Central memory CD8-positive, alpha-beta T cell (primary cell): Measurements from ENCODE around the gene TRAPPC3.

Experiments
- ATAC-seq: fragments of 150-1000 bp; cut with Tn5 transposase; replicated peaks from 2 replicates; pipeline ENCODE4 v1.10.0; 2022; ENCODE audit warnings: mild to moderate bottlenecking, moderate FRiP score, moderate number of reproducible peaks; ENCODE audit not compliant: poor library complexity, severe bottlenecking; ENCODE audit errors: extremely low read depth
- DNase-seq, 2 donors: peaks; one replicate each; pipeline ENCODE4 v3.0.0; 2021; ENCODE audit warnings: low spot score in 2 of 2
- H3K27ac Mint-ChIP-seq: one replicate; pipeline ENCODE4 v1.8.0; 2022; ENCODE audit warnings: low read depth, mild to moderate bottlenecking, moderate library complexity, mixed read lengths
- H3K27me3 Mint-ChIP-seq: one replicate; pipeline ENCODE4 v1.8.0; 2022; ENCODE audit warnings: mixed read lengths
- H3K36me3 Mint-ChIP-seq: one replicate; pipeline ENCODE4 v1.8.0; 2022; ENCODE audit warnings: mild to moderate bottlenecking, moderate library complexity, mixed read lengths; ENCODE audit not compliant: insufficient read depth
- H3K4me1 Mint-ChIP-seq: one replicate; pipeline ENCODE4 v1.8.0; 2022; ENCODE audit warnings: mixed read lengths
- H3K4me3 Mint-ChIP-seq: one replicate; pipeline ENCODE4 v1.8.0; 2022; ENCODE audit warnings: mild to moderate bottlenecking, moderate library complexity, mixed read lengths
- H3K9me3 Mint-ChIP-seq: one replicate; pipeline ENCODE4 v1.8.0; 2022; ENCODE audit warnings: mixed read lengths

The TRAPPC3 gene

GRCh38 chr1:36154765-36155407, 5.6 kb upstream of the TRAPPC3 start:
- Mint-ChIP-seq H3K36me3 (peaks cover 18% of the 10 kb centered on the region), H3K4me1 (peaks cover 78% of the 10 kb centered on the region), H3K9me3 (no peaks in the 10 kb centered on the region), H3K4me3 (peak overlapping the region; percentile 100), H3K27me3 (no peaks in the 10 kb centered on the region), H3K27ac (peak overlapping the region; percentile 82)
- no peak for ATAC-seq
- DNase-seq: no peak

GRCh38 chr1:36154335-36154734, 5.0 kb upstream of the TRAPPC3 start:
- Mint-ChIP-seq H3K27me3 (no peaks in the 10 kb centered on the region), H3K9me3 (no peaks in the 10 kb centered on the region)
- ATAC-seq: no peak

GRCh38 chr1:36153476-36153875, 4.2 kb upstream of the TRAPPC3 start:
- Mint-ChIP-seq H3K27me3 (no peaks in the 10 kb centered on the region), H3K4me3 (peak overlapping the region; percentile 100), H3K9me3 (no peaks in the 10 kb centered on the region), H3K36me3 (peaks cover 24% of the 10 kb centered on the region), H3K27ac (peak overlapping the region; percentile 30), H3K4me1 (peaks cover 79% of the 10 kb centered on the region)
- ATAC-seq (no peak), DNase-seq (no peak)

More at GRCh38 chr1:36154335-36154734, 5.0 kb upstream of the TRAPPC3 start:
- Mint-ChIP-seq H3K4me1 (peaks cover 78% of the 10 kb centered on the region), H3K27ac (peak overlapping the region; percentile 30), H3K4me3 (peak overlapping the region; percentile 100), H3K36me3 (peaks cover 21% of the 10 kb centered on the region)
- no peak for DNase-seq

- DNase-seq: no peak
- H3K9me3 Mint-ChIP-seq: no peaks in the 10 kb centered on the region
- H3K4me3 Mint-ChIP-seq: peak overlapping the region; percentile 100
- peaks cover 20% of the 10 kb centered on the region for H3K36me3 Mint-ChIP-seq
- no peaks in the 10 kb centered on the region for H3K27me3 Mint-ChIP-seq
- peaks cover 73% of the 10 kb centered on the region for H3K4me1 Mint-ChIP-seq
- H3K27ac Mint-ChIP-seq: peak overlapping the region; percentile 99
- ATAC-seq: no peak
These were observed 2.5 kb upstream of the TRAPPC3 start for GRCh38 chr1:36151845-36152203.

GRCh38 chr1:36151134-36151844, 2.0 kb upstream of the TRAPPC3 start:
- peak overlapping the region; percentile 99 for H3K27ac Mint-ChIP-seq
- H3K9me3 Mint-ChIP-seq: no peaks in the 10 kb centered on the region
- ATAC-seq (no peak), DNase-seq (no peak)
- peaks cover 18% of the 10 kb centered on the region for H3K36me3 Mint-ChIP-seq
- H3K4me1 Mint-ChIP-seq: peaks cover 73% of the 10 kb centered on the region
- H3K4me3 Mint-ChIP-seq: peak overlapping the region; percentile 100
- H3K27me3 Mint-ChIP-seq: no peaks in the 10 kb centered on the region

DNA sequence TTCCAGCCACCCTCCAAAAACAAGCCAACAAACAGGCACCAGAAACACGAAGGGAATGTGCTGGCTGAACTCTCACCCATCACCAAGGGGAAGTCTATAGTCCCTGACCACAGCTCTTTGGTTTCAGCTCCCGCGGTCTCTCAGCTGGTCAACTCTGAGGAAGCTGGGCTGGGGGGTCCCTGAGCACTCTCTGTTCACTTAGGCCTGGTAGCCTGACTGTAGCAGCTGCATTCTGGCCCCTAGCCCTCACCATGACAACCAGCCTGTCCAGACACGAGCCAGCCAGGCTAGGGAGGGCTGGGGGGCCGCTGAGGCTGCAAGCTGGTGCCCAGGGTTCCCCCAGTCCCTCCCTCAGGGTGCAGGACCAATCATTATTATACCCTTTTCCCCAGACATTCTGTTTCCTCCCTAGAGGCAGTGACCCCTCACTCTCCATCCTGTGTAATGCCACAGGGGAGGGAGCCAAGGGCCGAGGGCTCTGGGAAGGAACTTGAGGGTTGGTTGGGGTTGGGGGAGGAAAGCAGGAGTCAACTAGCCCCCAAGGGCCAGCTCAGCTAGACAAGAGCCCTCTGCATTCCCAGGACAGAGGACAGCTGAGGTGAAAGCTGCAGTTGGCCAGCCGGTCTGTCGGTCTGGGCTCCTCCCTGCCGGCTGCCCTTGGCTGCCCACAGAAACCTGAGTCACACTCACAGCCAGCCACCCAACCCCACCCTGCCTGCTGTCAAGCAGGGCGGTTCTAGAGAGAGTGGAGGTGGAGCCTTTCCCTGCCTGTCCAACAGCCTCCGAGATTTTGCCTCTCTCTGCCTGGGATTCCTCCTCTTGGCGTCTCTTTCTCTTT, 1.2 kb upstream of the TRAPPC3 start:
- peaks cover 15% of the 10 kb centered on the region for H3K36me3 Mint-ChIP-seq
- H3K4me3 Mint-ChIP-seq: peak overlapping the region; percentile 100
- peaks cover 73% of the 10 kb centered on the region for H3K4me1 Mint-ChIP-seq
- no peaks in the 10 kb centered on the region for H3K27me3 Mint-ChIP-seq
- peak overlapping the region; percentile 99 for H3K27ac Mint-ChIP-seq
- no peaks in the 10 kb centered on the region for H3K9me3 Mint-ChIP-seq
- ATAC-seq: peak; percentile 16
- peak; percentile 41 to 46 for DNase-seq

DNA sequence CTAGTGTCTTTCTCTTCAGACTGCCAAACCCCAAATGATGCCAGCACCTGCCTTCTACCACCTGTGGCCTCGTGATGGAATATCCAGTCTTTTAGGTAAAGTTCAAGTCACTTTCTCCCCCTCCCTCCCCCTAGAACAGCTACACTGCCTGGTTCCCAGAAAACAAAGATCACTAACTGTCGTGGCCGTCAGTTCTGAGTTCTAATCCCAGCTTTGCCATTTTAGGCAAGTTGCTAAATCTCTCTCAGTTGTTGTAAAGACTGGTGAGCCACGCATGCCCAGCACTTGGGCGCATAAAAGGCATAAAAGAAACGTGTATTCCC, 648 bp upstream of the TRAPPC3 start:
- peak overlapping the region; percentile 100 for H3K4me3 Mint-ChIP-seq
- H3K27me3 Mint-ChIP-seq: no peaks in the 10 kb centered on the region
- DNase-seq (no peak), ATAC-seq (no peak)
- no peaks in the 10 kb centered on the region for H3K9me3 Mint-ChIP-seq
- peaks cover 15% of the 10 kb centered on the region for H3K36me3 Mint-ChIP-seq
- H3K4me1 Mint-ChIP-seq: peaks cover 67% of the 10 kb centered on the region
- peak overlapping the region; percentile 99 for H3K27ac Mint-ChIP-seq

- ATAC-seq (peak; percentile 17), DNase-seq (no peak)
- Mint-ChIP-seq H3K4me3 (peak overlapping the region; percentile 100), H3K27ac (peak overlapping the region; percentile 99), H3K4me1 (peaks cover 64% of the 10 kb centered on the region), H3K9me3 (no peaks in the 10 kb centered on the region), H3K36me3 (peaks cover 14% of the 10 kb centered on the region), H3K27me3 (no peaks in the 10 kb centered on the region)
These were observed 457 bp downstream of the TRAPPC3 start for GRCh38 chr1:36148821-36149236.

- H3K4me1 Mint-ChIP-seq: peaks cover 46% of the 10 kb centered on the region
- DNase-seq (no peak), ATAC-seq (no peak)
- H3K9me3 Mint-ChIP-seq: no peaks in the 10 kb centered on the region
- H3K36me3 Mint-ChIP-seq: peaks cover 15% of the 10 kb centered on the region
- H3K4me3 Mint-ChIP-seq: no peak overlapping the region
- H3K27ac Mint-ChIP-seq: no peak overlapping the region
- H3K27me3 Mint-ChIP-seq: no peaks in the 10 kb centered on the region
These were observed 4.9 kb downstream of the TRAPPC3 start for GRCh38 chr1:36144413-36144812.

GRCh38 chr1:36143424-36143823, 5.9 kb downstream of the TRAPPC3 start:
- ATAC-seq (no peak), DNase-seq (no peak)
- H3K36me3 Mint-ChIP-seq: peaks cover 18% of the 10 kb centered on the region
- H3K9me3 Mint-ChIP-seq: no peaks in the 10 kb centered on the region
- no peaks in the 10 kb centered on the region for H3K27me3 Mint-ChIP-seq
- no peak overlapping the region for H3K27ac Mint-ChIP-seq
- peaks cover 37% of the 10 kb centered on the region for H3K4me1 Mint-ChIP-seq
- H3K4me3 Mint-ChIP-seq: no peak overlapping the region

DNA sequence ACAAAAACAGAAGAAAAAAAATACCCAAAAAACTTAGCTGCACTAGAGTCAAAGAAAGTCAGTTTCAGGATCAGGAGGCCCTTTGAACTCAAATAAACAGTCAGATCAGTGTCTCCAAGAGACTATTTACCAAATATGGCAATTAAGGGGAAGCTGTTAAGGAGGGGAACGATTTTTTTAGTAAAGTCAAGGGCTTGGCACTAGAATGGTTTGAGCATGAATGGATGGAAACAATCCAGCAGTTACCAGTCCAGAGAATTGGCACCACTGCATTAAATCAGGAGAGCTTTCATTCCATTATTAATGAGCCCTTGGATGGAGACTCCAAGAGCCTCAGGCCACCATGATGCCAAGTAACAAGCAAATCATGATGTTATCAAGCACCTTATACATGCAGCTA, 7.2 kb downstream of the TRAPPC3 start:
- Mint-ChIP-seq H3K4me3 (no peak overlapping the region), H3K27me3 (no peaks in the 10 kb centered on the region), H3K4me1 (peaks cover 29% of the 10 kb centered on the region), H3K9me3 (no peaks in the 10 kb centered on the region), H3K36me3 (peaks cover 27% of the 10 kb centered on the region), H3K27ac (no peak overlapping the region)
- no peak for DNase-seq
- no peak for ATAC-seq

DNA sequence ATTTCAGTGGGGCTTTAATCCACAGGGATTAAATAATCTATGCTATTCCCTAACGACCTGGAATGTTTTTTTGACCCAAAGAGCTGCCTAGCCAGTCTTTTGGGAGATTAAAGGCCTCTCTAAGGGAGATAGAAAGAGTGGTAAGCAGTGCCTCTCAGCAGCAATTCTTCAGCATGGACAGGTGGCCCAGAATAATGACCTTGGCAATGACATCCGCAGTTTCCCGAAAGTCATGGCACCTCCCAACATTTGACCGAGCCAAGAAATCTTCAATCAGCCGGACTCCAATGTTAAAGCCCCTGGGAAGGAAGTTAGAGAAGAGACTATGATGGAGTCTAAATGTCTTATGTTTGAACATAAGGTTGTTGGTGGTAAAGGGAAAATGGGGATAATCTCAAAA, 9.8 kb downstream of the TRAPPC3 start:
- peak overlapping the region; percentile 18 for H3K27ac Mint-ChIP-seq
- no peaks in the 10 kb centered on the region for H3K9me3 Mint-ChIP-seq
- H3K36me3 Mint-ChIP-seq: peaks cover 36% of the 10 kb centered on the region
- DNase-seq (no peak), ATAC-seq (no peak)
- peaks cover 26% of the 10 kb centered on the region for H3K4me1 Mint-ChIP-seq
- H3K4me3 Mint-ChIP-seq: no peak overlapping the region
- no peaks in the 10 kb centered on the region for H3K27me3 Mint-ChIP-seq
